RPMI7951 (cell line): ENCODE results near the gene TMEM219. TPM values are rescaled to one million over a fixed set of nuclear protein-coding genes. Genes with fewer than 3 reads are reported as not detected.
A peak's percentile ranks its signal among the peaks of the same experiment; 100 is the strongest.

Source experiments
- DNase-seq: peaks from one replicate; pipeline ENCODE4 v3.0.0-alpha.2; 2012; ENCODE audit warnings: low read depth
- total RNA-seq: library from RNA; depleted of rRNA; stranded (reverse); fragments of >200 nt; shearing (Covaris generic); gene quantifications from 2 replicates; pipeline ENCODE4 v1.2.3, GENCODE V29; 2014

TMEM219 gene
- total RNA-seq, 1 experiment from 2014 or later: 84.8 TPM

GRCh38 chr16:29995324-29995910 lies 33.5 kb downstream of the TMEM219 start, which contains the start of gene HIRIP3:
TSS of gene HIRIP3 (minus strand) at chr16:29995617. CDS start at chr16:29995605, 12 bp downstream.
- DNase-seq: peak; percentile 74

- DNase-seq: peak; percentile 92
Measured at GRCh38 chr16:29995911-29996765, 34.3 kb downstream of the TMEM219 start, which contains the start of gene INO80E. TSS of gene INO80E (plus strand) at chr16:29996241. CDS start at chr16:29996311, 70 bp downstream.

DNA sequence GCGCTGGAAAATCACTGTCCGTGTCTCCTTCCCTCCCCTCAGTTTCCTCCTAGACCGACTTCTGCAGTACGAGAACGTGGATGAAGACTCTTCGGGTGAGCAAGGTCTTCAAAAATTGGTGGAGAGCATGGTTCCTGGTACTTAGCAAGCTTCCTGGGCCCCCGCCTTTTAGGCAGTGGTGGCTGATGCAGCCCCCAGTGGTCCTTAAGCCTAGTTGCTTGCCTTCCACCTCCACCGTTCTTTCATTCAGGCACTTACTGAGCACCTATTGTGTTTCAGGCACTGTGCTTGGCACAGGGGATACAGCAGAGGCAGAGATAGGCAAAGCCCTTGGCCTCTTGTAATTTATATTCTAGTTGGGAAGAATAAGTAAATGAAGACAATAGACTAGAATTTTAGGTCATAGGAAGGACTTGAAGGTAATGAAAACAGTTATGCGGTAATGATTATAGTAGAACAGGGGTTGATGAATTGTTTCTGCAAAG lies 34.9 kb downstream of the TMEM219 start:
- no peak for DNase-seq

DNA sequence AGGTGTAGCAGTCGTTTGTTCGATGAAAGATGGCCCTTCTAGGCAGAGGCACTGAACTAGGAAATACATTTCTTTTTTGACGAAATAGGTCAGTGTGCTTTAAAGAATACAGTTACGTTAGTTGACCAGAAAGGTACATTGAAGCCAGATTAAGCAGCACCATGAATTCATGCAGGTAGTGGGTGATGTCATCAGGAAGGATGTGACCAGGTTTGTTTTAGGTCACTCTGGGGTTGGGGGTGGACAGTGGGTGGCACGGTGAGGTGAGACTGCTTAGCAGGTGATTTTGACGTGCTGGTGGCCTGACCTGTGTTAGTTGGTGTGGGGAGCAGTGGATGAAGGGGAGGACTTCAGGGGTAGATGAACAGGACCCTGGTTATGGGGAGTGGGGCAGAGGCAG lies 37.7 kb downstream of the TMEM219 start:
- DNase-seq: no peak

DNA sequence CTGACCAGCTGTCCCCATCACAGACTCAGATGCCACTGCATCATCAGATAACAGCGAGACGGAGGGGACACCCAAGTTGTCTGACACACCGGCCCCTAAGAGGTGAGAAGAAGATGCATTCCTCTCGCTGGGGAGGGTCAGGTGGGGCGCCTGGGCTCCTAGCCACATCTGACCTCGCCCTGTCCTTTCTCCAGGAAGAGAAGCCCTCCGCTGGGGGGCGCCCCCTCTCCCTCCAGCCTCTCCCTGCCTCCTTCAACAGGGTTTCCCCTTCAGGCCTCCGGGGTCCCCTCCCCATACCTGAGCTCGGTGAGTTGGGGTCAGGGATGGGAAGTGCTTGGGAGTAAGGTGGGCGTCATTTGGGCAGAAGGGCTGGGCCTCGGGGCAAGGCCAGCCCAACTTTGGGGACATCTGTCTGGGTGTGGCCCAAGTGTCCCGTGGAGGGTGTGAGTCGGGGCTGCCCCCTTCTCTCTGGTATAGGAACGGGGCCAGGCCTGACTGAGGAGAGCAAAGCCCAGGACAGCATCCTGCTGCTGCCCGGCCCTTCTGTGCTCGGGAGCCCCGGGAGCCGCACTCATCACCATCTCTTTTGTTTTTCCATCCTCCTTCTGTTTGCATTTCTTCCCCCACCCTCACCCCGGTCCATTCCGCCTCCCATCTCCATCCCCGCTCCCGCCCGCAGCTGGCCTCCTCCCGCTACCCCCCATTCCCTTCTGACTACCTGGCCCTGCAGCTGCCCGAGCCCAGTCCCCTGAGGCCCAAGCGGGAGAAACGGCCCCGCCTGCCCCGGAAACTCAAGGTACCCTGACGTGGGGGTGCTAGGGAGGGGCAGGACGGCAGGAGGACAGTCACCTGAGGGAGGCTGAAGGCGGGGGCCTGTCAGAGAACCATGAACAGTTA lies 39.1 kb downstream of the TMEM219 start:
- DNase-seq: no peak

DNA sequence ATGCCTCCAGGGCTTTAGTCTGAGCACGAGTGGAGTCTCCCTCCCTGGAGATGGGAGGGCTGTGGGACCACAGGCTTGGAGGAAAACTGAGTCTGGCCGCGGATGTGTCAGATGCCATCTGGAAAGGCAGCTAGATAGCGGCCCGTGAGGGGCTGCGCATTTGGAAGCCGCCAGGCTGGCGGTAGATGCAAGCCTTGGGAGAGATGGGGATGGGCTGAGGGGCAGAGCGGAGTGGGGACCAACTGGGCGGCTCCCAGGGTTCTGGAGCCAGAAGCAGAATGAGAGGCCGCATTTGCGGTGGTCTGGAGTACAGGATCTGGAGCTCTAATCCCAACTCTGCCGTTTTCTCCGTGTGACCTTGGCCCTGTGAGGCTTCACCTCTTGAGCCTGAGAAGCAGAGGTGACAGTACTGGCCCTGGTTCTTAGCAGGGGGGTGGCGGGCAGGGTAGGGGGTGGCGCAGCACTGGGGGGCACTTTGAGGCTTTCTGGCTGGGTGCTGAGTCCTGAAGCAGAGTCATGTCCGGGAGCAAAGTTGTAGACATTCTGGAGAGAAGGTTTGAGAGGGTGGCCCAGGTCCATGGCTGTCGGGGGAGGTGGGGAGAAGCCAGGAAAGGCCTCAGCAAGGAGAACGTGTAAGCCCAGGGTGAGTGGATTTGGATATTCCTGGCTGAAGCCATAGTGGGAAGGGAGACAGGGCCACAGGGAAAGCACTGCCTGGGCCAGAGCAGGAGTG lies 40.9 kb downstream of the TMEM219 start:
- no peak for DNase-seq

GRCh38 chr16:30003670-30004423 lies 42.0 kb downstream of the TMEM219 start:
- DNase-seq: no peak

DNA sequence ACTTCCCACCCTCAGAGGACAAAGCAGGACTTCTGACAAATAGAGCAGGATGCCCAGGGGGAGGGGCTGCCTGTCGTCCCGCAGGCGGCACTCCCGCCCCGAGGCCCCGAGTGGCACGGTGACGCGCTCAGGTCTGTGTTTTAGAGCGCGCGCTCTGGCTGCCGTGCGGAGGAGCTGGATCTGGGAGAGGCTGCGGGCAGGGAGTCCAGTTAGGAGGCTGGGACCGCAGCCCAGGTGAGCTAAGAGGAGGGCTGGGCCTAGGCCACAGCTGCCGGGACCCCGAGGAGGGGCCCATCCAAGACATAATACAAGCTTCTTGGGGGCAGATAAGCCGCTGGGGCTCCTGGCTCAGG lies 42.5 kb downstream of the TMEM219 start:
- DNase-seq: no peak

- no peak for DNase-seq
Measured at GRCh38 chr16:30004811-30005242, 42.9 kb downstream of the TMEM219 start.

DNA sequence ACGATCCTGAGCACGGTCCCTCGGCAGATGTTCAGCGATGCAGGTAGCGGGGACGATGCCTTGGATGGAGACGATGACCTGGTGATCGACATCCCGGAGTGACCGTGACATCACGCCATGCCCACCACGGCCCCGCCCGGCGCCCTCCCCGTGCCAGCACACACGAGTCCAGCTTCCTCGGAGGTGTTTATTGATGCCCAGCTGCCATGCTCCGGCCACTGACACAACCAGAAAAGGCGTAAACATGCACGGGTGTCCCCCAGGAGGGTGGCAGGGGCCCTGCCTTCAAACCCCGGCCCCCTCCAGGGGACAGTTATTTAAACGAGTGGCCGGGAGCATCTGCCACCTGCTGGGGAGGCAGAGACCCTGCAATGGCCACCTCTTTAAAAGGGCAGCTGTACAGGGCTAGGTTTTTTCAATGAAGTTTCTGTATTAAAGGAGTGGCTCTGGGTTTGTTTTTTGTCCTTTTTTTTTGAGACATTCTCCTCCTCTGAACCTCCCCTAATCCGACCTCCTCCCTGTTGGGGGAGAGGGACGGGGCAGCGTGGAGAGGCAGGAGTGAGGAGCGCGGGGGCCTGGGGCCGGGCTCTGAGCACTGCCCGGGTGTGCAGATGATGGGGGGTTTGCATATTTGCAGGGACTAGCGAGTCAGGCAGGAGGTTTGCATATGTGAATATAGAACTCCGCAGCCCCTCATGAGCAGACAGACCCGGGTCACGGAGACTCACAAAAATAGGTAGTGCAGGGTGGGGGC lies 43.6 kb downstream of the TMEM219 start:
- DNase-seq: peak; percentile 42

GRCh38 chr16:30006095-30006473 lies 44.2 kb downstream of the TMEM219 start:
- DNase-seq: no peak

- no peak for DNase-seq
Measured at GRCh38 chr16:30006659-30007377, 44.9 kb downstream of the TMEM219 start.

DNA sequence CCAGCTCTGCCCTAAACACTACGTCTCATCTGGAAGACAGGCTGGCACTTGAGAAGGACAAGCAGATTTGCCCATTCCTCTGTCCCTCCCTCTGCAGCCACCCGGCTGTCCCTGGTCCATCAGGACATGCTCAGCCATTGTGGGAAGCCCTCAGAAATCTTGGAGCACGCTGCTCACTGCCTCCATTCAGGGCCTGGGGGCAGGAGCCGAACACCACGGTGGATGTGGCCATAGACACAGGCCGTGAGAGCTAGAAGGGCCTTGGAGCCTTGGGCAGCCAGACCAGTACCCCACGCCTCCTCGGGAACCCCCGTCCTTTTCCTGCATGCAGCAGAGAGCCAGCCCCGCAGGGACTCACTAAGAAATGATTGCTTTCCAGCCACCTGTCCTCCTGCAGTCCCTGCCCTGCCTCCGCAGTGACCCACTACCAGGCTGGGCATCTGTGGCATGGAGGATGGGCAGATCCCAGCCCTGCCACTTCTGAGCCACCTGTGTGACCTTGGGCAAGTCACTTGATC lies 45.6 kb downstream of the TMEM219 start:
- no peak for DNase-seq

DNA sequence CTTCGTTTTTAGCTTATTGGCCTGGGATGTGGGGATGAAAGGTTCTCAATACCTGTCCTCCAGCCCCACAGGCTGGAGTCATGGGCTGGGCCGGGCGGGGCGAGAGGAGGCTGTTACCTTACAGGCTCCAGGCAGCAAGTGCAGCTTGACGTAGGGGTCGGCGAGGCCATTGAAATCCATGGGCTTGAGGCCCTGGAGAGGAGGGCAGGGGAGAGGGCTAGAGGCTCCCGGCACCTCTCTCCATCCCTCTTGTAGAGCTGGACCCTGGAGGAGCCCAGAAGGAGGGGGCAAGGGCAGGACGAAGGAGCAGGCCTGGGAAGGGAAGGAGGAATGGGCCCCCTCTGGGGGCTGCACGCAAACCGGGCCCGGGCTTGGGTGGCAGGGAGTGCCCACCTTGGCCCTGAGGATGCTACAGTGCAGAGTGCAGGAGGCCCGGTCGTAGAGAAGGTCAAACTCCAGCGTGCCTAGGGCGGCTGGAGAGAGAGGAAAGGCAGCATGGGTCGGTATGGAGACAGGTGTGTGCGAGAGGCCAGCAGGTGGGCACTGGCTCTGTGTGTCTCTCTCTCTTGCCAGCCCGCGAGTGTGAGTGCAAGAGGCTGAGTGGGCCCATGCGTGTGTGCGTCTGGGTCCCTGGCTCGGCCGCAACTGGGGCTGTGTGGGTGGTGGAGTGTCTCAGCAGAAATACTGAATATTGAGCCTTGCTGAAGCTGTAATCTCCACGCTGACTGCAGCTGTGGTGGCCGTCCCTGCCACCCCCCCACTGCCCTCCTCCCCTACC lies 47.4 kb downstream of the TMEM219 start:
- DNase-seq: no peak

DNA sequence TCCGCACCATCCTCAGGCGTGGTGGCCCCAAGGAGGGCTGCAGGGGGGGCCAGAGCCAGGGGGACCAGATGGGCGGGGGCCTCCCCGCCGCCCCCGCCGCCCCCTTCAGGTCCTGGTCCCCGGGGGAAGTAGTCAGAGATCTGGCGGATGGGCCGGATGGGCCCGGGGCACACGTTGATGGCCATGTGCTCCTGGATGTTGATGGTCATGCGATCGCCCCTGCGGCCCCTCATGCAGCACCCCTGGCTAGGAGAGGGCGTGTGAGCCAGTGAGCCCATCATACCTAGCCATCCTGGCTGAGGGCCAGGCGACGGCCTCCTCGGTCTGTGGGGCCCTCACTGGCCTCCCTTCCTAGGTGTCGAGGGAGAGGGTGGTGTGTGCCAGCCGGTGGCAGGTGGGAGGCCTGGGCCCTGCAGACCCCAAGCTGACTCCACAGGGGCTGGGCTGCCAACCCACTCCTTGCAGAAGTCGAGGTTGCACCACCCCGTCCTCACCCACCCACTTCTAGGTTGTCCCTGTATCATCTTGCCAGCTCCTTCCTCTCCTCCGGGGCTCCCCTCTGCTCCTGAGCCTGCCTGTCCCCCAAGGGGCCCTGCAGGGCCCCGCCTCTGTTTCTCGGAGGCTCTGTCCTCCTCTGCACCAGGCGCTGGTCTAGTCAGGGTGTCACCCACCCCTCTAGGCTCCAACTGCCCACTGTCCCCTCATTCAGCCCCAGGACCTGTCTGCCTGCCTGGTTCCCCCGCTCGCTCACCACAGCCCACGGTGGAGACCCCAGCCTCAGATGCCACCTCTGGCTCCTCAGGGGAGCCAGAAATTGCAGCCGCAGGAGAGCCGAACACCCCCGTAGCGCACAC lies 48.3 kb downstream of the TMEM219 start:
- no peak for DNase-seq

- DNase-seq: no peak
Measured at GRCh38 chr16:30010844-30011713, 49.2 kb downstream of the TMEM219 start, which contains the start of gene DOC2A. TSS of gene DOC2A (minus strand) at chr16:30011027. CDS start at chr16:30010222, 805 bp downstream.
